HepG2 (cell line): ENCODE results near the gene PACS1. TPM values are rescaled to one million over a fixed set of nuclear protein-coding genes. Genes with fewer than 3 reads are reported as not detected.

Experiments
- BORCS8-MEF2B ChIP-seq: sonication (generic); formaldehyde crosslinking; IDR thresholded peaks from 2 replicates; pipeline ENCODE4 v1.8.0; 2022; ENCODE audit warnings: mild to moderate bottlenecking, missing genetic modification reagents
- HOXA5 ChIP-seq: sonication (generic); formaldehyde crosslinking; IDR thresholded peaks from 2 replicates; pipeline ENCODE4 v1.4.0; 2020; ENCODE audit warnings: missing genetic modification reagents
- KIAA2018 ChIP-seq: sonication (generic); formaldehyde crosslinking; IDR thresholded peaks from 2 replicates; pipeline ENCODE4 v1.5.0; 2020; ENCODE audit warnings: mild to moderate bottlenecking, missing genetic modification reagents, borderline replicate concordance
- MAF1 ChIP-seq: sonication (generic); formaldehyde crosslinking; IDR thresholded peaks from 2 replicates; pipeline ENCODE4 v1.5.0; 2020; ENCODE audit warnings: missing genetic modification reagents, borderline replicate concordance
- MEF2D ChIP-seq: sonication (generic); formaldehyde crosslinking; IDR thresholded peaks from 2 replicates; pipeline ENCODE4 v1.5.1; 2020; ENCODE audit warnings: mild to moderate bottlenecking, missing genetic modification reagents
- NCOR1 ChIP-seq: fragments of 200-600 bp; sonication (generic); IDR thresholded peaks from 2 replicates; pipeline ENCODE4 v1.7.0; 2017; ENCODE audit warnings: antibody characterized with exemption, low read length, borderline replicate concordance
- SNAPC4 ChIP-seq: sonication (generic); formaldehyde crosslinking; IDR thresholded peaks from 2 replicates; pipeline ENCODE4 v1.4.0; 2020; ENCODE audit warnings: mild to moderate bottlenecking, missing genetic modification reagents
- SOX5 ChIP-seq: IDR thresholded peaks from 2 replicates; pipeline ENCODE4 v1.6.1; 2016; ENCODE audit warnings: borderline replicate concordance
- SSRP1 ChIP-seq: IDR thresholded peaks from 2 replicates; pipeline ENCODE4 v1.6.1; 2016; ENCODE audit warnings: control low read depth
- TAF15 ChIP-seq: fragments of 200-400 bp; formaldehyde crosslinking; IDR thresholded peaks from one replicate; pipeline ENCODE4 v1.6.1; 2018; ENCODE audit warnings: mild to moderate bottlenecking, low read depth, low read length; ENCODE audit not compliant: poor library complexity, severe bottlenecking
- ZBTB25 ChIP-seq: IDR thresholded peaks from 2 replicates; pipeline ENCODE4 v1.6.1; 2018; ENCODE audit warnings: missing genetic modification reagents
- ZNF143 ChIP-seq: sonication (generic); formaldehyde crosslinking; IDR thresholded peaks from 2 replicates; pipeline ENCODE4 v1.4.0; 2020; ENCODE audit warnings: missing genetic modification reagents
- ZNF253 ChIP-seq: sonication (generic); formaldehyde crosslinking; IDR thresholded peaks from 2 replicates; pipeline ENCODE4 v1.8.0; 2022; ENCODE audit warnings: mild to moderate bottlenecking, missing genetic modification reagents, borderline replicate concordance
- ZNF329 ChIP-seq: sonication (generic); formaldehyde crosslinking; IDR thresholded peaks from 2 replicates; pipeline ENCODE4 v1.9.0; 2021; ENCODE audit warnings: low read depth, mild to moderate bottlenecking, missing genetic modification reagents
- ZNF891 ChIP-seq: sonication (generic); formaldehyde crosslinking; IDR thresholded peaks from 2 replicates; pipeline ENCODE4 v1.5.0; 2020; ENCODE audit warnings: mild to moderate bottlenecking, missing genetic modification reagents
- polyA plus RNA-seq, 8 experiments: library from polyadenylated mRNA; depleted of rRNA in 3 of 8; stranded (reverse) in 7 of 8; unstranded in 1 of 8; fragments of >200 nt; fragmentation: Illumina TruSeq in 4 of 8; extraction: Trizol in 4 of 8; gene quantifications; 2 replicates each; pipeline versions ENCODE4 v1.2.1 to v1.2.3, GENCODE V29; 2011 to 2016; ENCODE audit warnings: low read depth in 4 of 8, missing spikeins in 1 of 8, mixed read lengths in 1 of 8; ENCODE audit not compliant: insufficient read depth in 1 of 8
- total RNA-seq, 5 experiments: library from RNA; depleted of rRNA; stranded (reverse); fragments of >200 nt; fragmentation: Illumina TruSeq; extraction: Trizol; gene quantifications; 2 replicates each; pipeline ENCODE4 v1.2.3, GENCODE V29; 2016; ENCODE audit warnings: low read depth in 1 of 5

PACS1 gene
- total and polyA plus RNA-seq, 2 of the 13 experiments (the other 11 are each of a cell fraction or from before 2014, with no cell fraction given): 7.6 to 8.6 TPM

- TF ChIP-seq ZNF253 (CRISPR knock-in tag) (peak; percentile 52; the same call in 1 of the 2 replicates), MEF2D (peak; percentile 72; the same call in 1 of the 2 replicates), ZNF143 (CRISPR knock-in tag) (no peak), ZNF329 (CRISPR knock-in tag) (no peak), BORCS8-MEF2B (peak; percentile 57; the same call in 1 of the 2 replicates), SOX5 (no peak), TAF15 (no peak), NCOR1 (no peak), MAF1 (peak; percentile 20; the same call in 1 of the 2 replicates), ZNF891 (CRISPR knock-in tag) (no peak), HOXA5 (CRISPR knock-in tag) (peak; percentile 91), ZBTB25 (CRISPR knock-in tag) (peak; percentile 58; the same call in 1 of the 2 replicates), KIAA2018 (CRISPR knock-in tag) (no peak), SNAPC4 (CRISPR knock-in tag) (peak; percentile 71; the same call in 1 of the 2 replicates), SSRP1 (CRISPR knock-in tag) (0 out of 2 replicates have a peak, but pooled peaks have one; percentile 38)
Observed at GRCh38 chr11:66289548-66290329, 219.7 kb downstream of the PACS1 start (continued).
